Kidney capillary endothelial cell (primary cell): ENCODE data around the gene DAD1.
"Not testable (repeated sequence)": the region's sequence is repeated elsewhere in the genome, so short reads cannot be mapped to it uniquely, and the experiment has no call there.

ENCODE experiments used
- DNase-seq: peaks from one replicate; pipeline ENCODE4 v3.0.0-alpha.2; 2018; ENCODE audit warnings: low spot score

DAD1 gene

GRCh38 chr14:22567437-22567836, 21.6 kb downstream of the DAD1 start:
- DNase-seq = no peak

- no peak for DNase-seq
These were observed 22.2 kb downstream of the DAD1 start for GRCh38 chr14:22566845-22567244.

- DNase-seq = not testable (repeated sequence)
These were observed 22.8 kb downstream of the DAD1 start for GRCh38 chr14:22566266-22566665.

- no peak for DNase-seq
These were observed 23.6 kb downstream of the DAD1 start for GRCh38 chr14:22565391-22565945.

- no peak for DNase-seq
These were observed 24.6 kb downstream of the DAD1 start for GRCh38 chr14:22564463-22564862.

- DNase-seq = no peak
These were observed 25.0 kb downstream of the DAD1 start for GRCh38 chr14:22563987-22564386.

- no peak for DNase-seq
These were observed 27.1 kb downstream of the DAD1 start for GRCh38 chr14:22561661-22562579.

GRCh38 chr14:22561366-22561660, 27.7 kb downstream of the DAD1 start:
- DNase-seq = no peak

- DNase-seq = no peak
These were observed 28.2 kb downstream of the DAD1 start for GRCh38 chr14:22560662-22561365.

- no peak for DNase-seq
These were observed 30.0 kb downstream of the DAD1 start for GRCh38 chr14:22559041-22559440.

- DNase-seq = peak; percentile 72
These were observed 30.7 kb downstream of the DAD1 start for GRCh38 chr14:22558221-22558913.

GRCh38 chr14:22557846-22558220, 31.2 kb downstream of the DAD1 start:
- no peak for DNase-seq

GRCh38 chr14:22556990-22557623, 31.9 kb downstream of the DAD1 start:
- DNase-seq = peak; percentile 85

- DNase-seq = peak; percentile 59
These were observed 32.7 kb downstream of the DAD1 start for GRCh38 chr14:22556021-22556989.

- DNase-seq = no peak
These were observed 33.5 kb downstream of the DAD1 start for GRCh38 chr14:22555384-22556011.

- no peak for DNase-seq
These were observed 34.3 kb downstream of the DAD1 start for GRCh38 chr14:22554498-22555383.

GRCh38 chr14:22553861-22554497, 35.0 kb downstream of the DAD1 start:
- not testable (repeated sequence) for DNase-seq

GRCh38 chr14:22553445-22553844, 35.6 kb downstream of the DAD1 start:
- DNase-seq = no peak

GRCh38 chr14:22552827-22553076, 36.3 kb downstream of the DAD1 start:
- no peak for DNase-seq
